HEK293 (cell line): ENCODE data around the gene PDXK.

Experiments used
- CTCF ChIA-PET: fragments of 350-600 bp; formaldehyde crosslinking; extraction: SDS; loops from one replicate; lab custom pipeline; 2021; ENCODE audit warnings: antibody characterized with exemption; lab: Yijun Ruan, JAX
- POLR2A ChIA-PET: fragments of 300-600 bp; formaldehyde crosslinking; extraction: SDS; loops from one replicate; lab custom pipeline; 2020; ENCODE audit warnings: antibody characterized with exemption, inconsistent platforms; lab: Yijun Ruan, JAX
- H3K27ac ChIP-seq: fragments of 200-500 bp; sonication (Bioruptor generic); 2 replicates; pipeline ENCODE4 v1.5.1; 2014; ENCODE audit warnings: low read depth, low read length, control low read depth, inconsistent platforms; ENCODE audit errors: extremely low read depth
- H3K36me3 ChIP-seq, 2 experiments: fragments of 200-500 bp in 1 of 2; sonication (Bioruptor generic) in 1 of 2; 1 replicate in 1 of 2; 2 replicates in 1 of 2; pipeline ENCODE4 v1.5.1; 2014 to 2017; ENCODE audit warnings: inconsistent platforms in 2 of 2, low read length in 2 of 2; ENCODE audit not compliant: control insufficient read depth in 2 of 2, insufficient read depth in 1 of 2
- H3K4me1 ChIP-seq: fragments of 200-500 bp; sonication (Bioruptor generic); 2 replicates; pipeline ENCODE4 v1.5.1; 2014; ENCODE audit warnings: mild to moderate bottlenecking, low read length, inconsistent platforms; ENCODE audit not compliant: control insufficient read depth, insufficient read depth
- H3K4me3 ChIP-seq: 2 replicates; pipeline ENCODE4 v1.5.1; 2011; ENCODE audit warnings: low read depth, mild to moderate bottlenecking, control low read depth, low read length, moderate library complexity
- H3K9me3 ChIP-seq: fragments of 200-500 bp; sonication (Bioruptor generic); 2 replicates; pipeline ENCODE4 v1.5.1; 2014; ENCODE audit warnings: low read depth, low read length, inconsistent platforms; ENCODE audit not compliant: control insufficient read depth, insufficient read depth
- BCL6B ChIP-seq: fragments of 450-650 bp; formaldehyde crosslinking; IDR thresholded peaks from 2 replicates; pipeline ENCODE4 v1.5.1; 2017; ENCODE audit warnings: missing biosample characterization, missing genetic modification characterization
- FEZF1 ChIP-seq: fragments of 450-650 bp; formaldehyde crosslinking; IDR thresholded peaks from 2 replicates; pipeline ENCODE4 v1.5.1; 2016; ENCODE audit warnings: missing biosample characterization, missing genetic modification characterization
- HOXC10 ChIP-seq: sonication (generic); formaldehyde crosslinking; IDR thresholded peaks from 2 replicates; pipeline ENCODE4 v1.8.1; 2023; ENCODE audit warnings: mild to moderate bottlenecking, missing genetic modification reagents
- KLF10 ChIP-seq: fragments of 450-650 bp; IDR thresholded peaks from 2 replicates; pipeline ENCODE4 v1.5.1; 2018; ENCODE audit warnings: missing biosample characterization, mild to moderate bottlenecking, missing genetic modification characterization
- OVOL3 ChIP-seq: fragments of 450-650 bp; formaldehyde crosslinking; IDR thresholded peaks from 2 replicates; pipeline ENCODE4 v1.5.1; 2016; ENCODE audit warnings: missing biosample characterization, missing genetic modification characterization
- REST ChIP-seq: fragments of 450-650 bp; formaldehyde crosslinking; IDR thresholded peaks from 2 replicates; pipeline ENCODE4 v1.5.1; 2016; ENCODE audit warnings: missing biosample characterization, missing genetic modification characterization
- ZBTB20 ChIP-seq: fragments of 450-650 bp; formaldehyde crosslinking; IDR thresholded peaks from 2 replicates; pipeline ENCODE4 v1.5.1; 2016; ENCODE audit warnings: missing biosample characterization, missing genetic modification characterization
- ZBTB48 ChIP-seq: fragments of 450-650 bp; formaldehyde crosslinking; IDR thresholded peaks from 2 replicates; pipeline ENCODE4 v1.5.1; 2016; ENCODE audit warnings: missing biosample characterization, missing genetic modification characterization
- ZBTB8A ChIP-seq: fragments of 450-650 bp; formaldehyde crosslinking; IDR thresholded peaks from 2 replicates; pipeline ENCODE4 v1.5.1; 2016; ENCODE audit warnings: missing biosample characterization, missing genetic modification characterization
- ZFP3 ChIP-seq: fragments of 450-650 bp; formaldehyde crosslinking; IDR thresholded peaks from 2 replicates; pipeline ENCODE4 v1.5.1; 2016; ENCODE audit warnings: low read depth, missing biosample characterization, missing genetic modification characterization
- ZFP69B ChIP-seq: fragments of 450-650 bp; formaldehyde crosslinking; IDR thresholded peaks from 2 replicates; pipeline ENCODE4 v1.5.1; 2016; ENCODE audit warnings: missing biosample characterization, missing genetic modification characterization
- ZNF138 ChIP-seq: fragments of 450-650 bp; formaldehyde crosslinking; IDR thresholded peaks from 2 replicates; pipeline ENCODE4 v1.5.1; 2016; ENCODE audit warnings: missing biosample characterization, missing genetic modification characterization, borderline replicate concordance
- ZNF292 ChIP-seq: fragments of 450-650 bp; formaldehyde crosslinking; IDR thresholded peaks from 2 replicates; pipeline ENCODE4 v1.5.1; 2016; ENCODE audit warnings: low read depth, missing biosample characterization, missing genetic modification characterization, borderline replicate concordance
- ZNF366 ChIP-seq: fragments of 450-650 bp; formaldehyde crosslinking; conservative IDR thresholded peaks from 2 replicates; pipeline ENCODE4 v1.5.1; 2016; ENCODE audit warnings: missing biosample characterization, missing genetic modification characterization
- ZNF555 ChIP-seq: fragments of 450-650 bp; formaldehyde crosslinking; conservative IDR thresholded peaks from 2 replicates; pipeline ENCODE4 v1.5.1; 2017; ENCODE audit warnings: missing biosample characterization, mild to moderate bottlenecking, missing genetic modification characterization, inconsistent platforms
- ZNF558 ChIP-seq: fragments of 450-650 bp; formaldehyde crosslinking; IDR thresholded peaks from 2 replicates; pipeline ENCODE4 v1.5.1; 2016; ENCODE audit warnings: missing biosample characterization, missing genetic modification characterization
- ZNF571 ChIP-seq: fragments of 450-650 bp; formaldehyde crosslinking; IDR thresholded peaks from 2 replicates; pipeline ENCODE4 v1.5.0; 2017; ENCODE audit warnings: missing biosample characterization, missing genetic modification characterization
- ZNF623 ChIP-seq: fragments of 450-650 bp; formaldehyde crosslinking; IDR thresholded peaks from 2 replicates; pipeline ENCODE4 v1.5.1; 2016; ENCODE audit warnings: missing biosample characterization, missing genetic modification characterization
- ZNF660 ChIP-seq: fragments of 450-650 bp; IDR thresholded peaks from 2 replicates; pipeline ENCODE4 v1.5.1; 2018; ENCODE audit warnings: missing biosample characterization, mild to moderate bottlenecking, missing genetic modification characterization
- ZNF670 ChIP-seq: fragments of 450-650 bp; formaldehyde crosslinking; IDR thresholded peaks from 2 replicates; pipeline ENCODE4 v1.5.1; 2016; ENCODE audit warnings: missing biosample characterization, missing genetic modification characterization, low read depth
- TF ChIP-seq, protein P1 (sequence below): fragments of 450-650 bp; formaldehyde crosslinking; IDR thresholded peaks from 2 replicates; pipeline ENCODE4 v1.5.1; 2017; ENCODE audit warnings: missing biosample characterization, missing genetic modification characterization
- TF ChIP-seq, protein P2 (sequence below): fragments of 450-650 bp; formaldehyde crosslinking; IDR thresholded peaks from 2 replicates; pipeline ENCODE4 v1.5.1; 2016; ENCODE audit warnings: missing biosample characterization, missing genetic modification characterization

The PDXK gene

GRCh38 chr21:43735236-43736091, 16.5 kb downstream of the PDXK start:
- TF ChIP-seq ZBTB48 (tag by site-specific recombination) (no peak), OVOL3 (tag by site-specific recombination) (no peak), ZFP69B (no peak), KLF10 (tag by site-specific recombination) (no peak), ZNF571 (tag by site-specific recombination) (no peak), ZNF623 (tag by site-specific recombination) (no peak), HOXC10 (CRISPR knock-in tag) (no peak)
- TF ChIP-seq, all 188 proteins: peak for 0
- CTCF ChIA-PET = interaction anchor here (0.6 kb wide), 1 partner anchor 275 kb away, joined by 3 read pairs; no protein-coding TSS in a partner anchor
- POLR2A ChIA-PET = interaction anchor here (0.6 kb wide), 1 partner anchor 1675 kb away, joined by 3 read pairs; no protein-coding TSS in a partner anchor
- Histone ChIP-seq H3K4me1 (no peaks in the 10 kb centered on the region), H3K27ac (no peak overlapping the region), H3K4me3 (no peak overlapping the region), H3K36me3 (peaks cover 0 to 36% of the 10 kb centered on the region in 2 experiments; a peak in 2 of 3 replicates), H3K9me3 (no peaks in the 10 kb centered on the region)

- no peaks in the 10 kb centered on the region for H3K4me1 ChIP-seq
These were observed 17.4 kb downstream of the PDXK start for GRCh38 chr21:43736224-43736883.

GRCh38 chr21:43737158-43737950, 18.4 kb downstream of the PDXK start:
- Histone ChIP-seq H3K36me3 (peaks cover 5 to 33% of the 10 kb centered on the region in 2 experiments; a peak in 2 of 3 replicates), H3K9me3 (no peaks in the 10 kb centered on the region), H3K4me3 (no peak overlapping the region), H3K4me1 (no peaks in the 10 kb centered on the region), H3K27ac (no peak overlapping the region)
- ChIA-PET POLR2A (interaction anchor here (0.7 to 1.1 kb wide), 2 partner anchors 9 to 12 kb away, joined by 4 to 5 read pairs; no protein-coding TSS in a partner anchor), CTCF (interaction anchor here (1.7 kb wide), 1 partner anchor 9 kb away, joined by 4 read pairs; no protein-coding TSS in a partner anchor)
- TF ChIP-seq ZNF138 (tag by site-specific recombination) (no peak), ZBTB8A (tag by site-specific recombination) (no peak), ZFP3 (tag by site-specific recombination) (no peak), REST (no peak), BCL6B (tag by site-specific recombination) (no peak), ZNF555 (no peak), ZBTB20 (tag by site-specific recombination) (no peak), ZNF558 (no peak), ZNF292 (tag by site-specific recombination) (no peak), ZNF660 (tag by site-specific recombination) (no peak), ZNF670 (tag by site-specific recombination) (no peak)
- TF ChIP-seq, protein P1, sequence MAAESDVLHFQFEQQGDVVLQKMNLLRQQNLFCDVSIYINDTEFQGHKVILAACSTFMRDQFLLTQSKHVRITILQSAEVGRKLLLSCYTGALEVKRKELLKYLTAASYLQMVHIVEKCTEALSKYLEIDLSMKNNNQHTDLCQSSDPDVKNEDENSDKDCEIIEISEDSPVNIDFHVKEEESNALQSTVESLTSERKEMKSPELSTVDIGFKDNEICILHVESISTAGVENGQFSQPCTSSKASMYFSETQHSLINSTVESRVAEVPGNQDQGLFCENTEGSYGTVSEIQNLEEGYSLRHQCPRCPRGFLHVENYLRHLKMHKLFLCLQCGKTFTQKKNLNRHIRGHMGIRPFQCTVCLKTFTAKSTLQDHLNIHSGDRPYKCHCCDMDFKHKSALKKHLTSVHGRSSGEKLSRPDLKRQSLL (tag by site-specific recombination) = no peak
- TF ChIP-seq, protein P2, sequence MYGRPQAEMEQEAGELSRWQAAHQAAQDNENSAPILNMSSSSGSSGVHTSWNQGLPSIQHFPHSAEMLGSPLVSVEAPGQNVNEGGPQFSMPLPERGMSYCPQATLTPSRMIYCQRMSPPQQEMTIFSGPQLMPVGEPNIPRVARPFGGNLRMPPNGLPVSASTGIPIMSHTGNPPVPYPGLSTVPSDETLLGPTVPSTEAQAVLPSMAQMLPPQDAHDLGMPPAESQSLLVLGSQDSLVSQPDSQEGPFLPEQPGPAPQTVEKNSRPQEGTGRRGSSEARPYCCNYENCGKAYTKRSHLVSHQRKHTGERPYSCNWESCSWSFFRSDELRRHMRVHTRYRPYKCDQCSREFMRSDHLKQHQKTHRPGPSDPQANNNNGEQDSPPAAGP (tag by site-specific recombination) = no peak

More at GRCh38 chr21:43736224-43736883, 17.4 kb downstream of the PDXK start:
- H3K4me3 ChIP-seq = no peak overlapping the region
- TF ChIP-seq FEZF1 (tag by site-specific recombination) (no peak), ZNF366 (tag by site-specific recombination) (no peak)
- ChIA-PET CTCF (interaction anchor here (1.7 kb wide), 1 partner anchor 8 kb away, joined by 4 read pairs; no protein-coding TSS in a partner anchor), POLR2A (interaction anchor here (0.6 to 0.8 kb wide), 3 partner anchors 11 to 1674 kb away, joined by 3 to 5 read pairs (median 3); no protein-coding TSS in a partner anchor)
- peaks cover 0 to 32% of the 10 kb centered on the region in 2 experiments; a peak in 2 of 3 replicates for H3K36me3 ChIP-seq
- no peaks in the 10 kb centered on the region for H3K9me3 ChIP-seq
- no peak overlapping the region for H3K27ac ChIP-seq
